GM12891 (cell line): ENCODE results near the gene EBLN1.

Experiments
- PAX5 ChIP-seq: IDR thresholded peaks from 2 replicates; pipeline ENCODE4 v1.6.1; 2011; ENCODE audit warnings: low read length, moderate library complexity, mild to moderate bottlenecking; ENCODE audit not compliant: insufficient read depth, severe bottlenecking
- POLR2A ChIP-seq: IDR thresholded peaks from 2 replicates; pipeline ENCODE4 v1.6.1; 2011; ENCODE audit warnings: low read depth, low read length, control low read depth
- POLR2AphosphoS5 ChIP-seq: IDR thresholded peaks from 2 replicates; pipeline ENCODE4 v1.6.1; 2011; ENCODE audit warnings: low read depth, low read length, control low read depth
- POU2F2 ChIP-seq: IDR thresholded peaks from 2 replicates; pipeline ENCODE4 v1.6.1; 2011; ENCODE audit warnings: low read depth, mild to moderate bottlenecking, control low read depth, low read length, moderate library complexity
- SPI1 ChIP-seq: IDR thresholded peaks from 2 replicates; pipeline ENCODE4 v1.6.1; 2011; ENCODE audit warnings: low read depth, low read length, control low read depth

- TF ChIP-seq POLR2AphosphoS5 (no peak), SPI1 (no peak), POLR2A (no peak), PAX5 (no peak), POU2F2 (peak; percentile 17; the same call in 1 of the 2 replicates)
Observed at GRCh38 chr10:22228943-22229801, 11.4 kb upstream of the EBLN1 start.
